Measurements from ENCODE around the gene MCRS1. TPM values are rescaled to one million over a fixed set of nuclear protein-coding genes. Genes with fewer than 3 reads are reported as not detected.

MCRS1 gene
- 65.6 and 72.5 TPM in 2 replicates for total RNA-seq

GRCh38 chr12:49567611-49568441 lies at the start of gene MCRS1:
MCRS1 (minus strand) TSS chr12:49568142; CDS start chr12:49566731, 1,411 bp downstream.

GRCh38 chr12:49605539-49605938 lies 37.6 kb upstream of the MCRS1 start, which contains the start of gene FAM186B:
FAM186B (minus strand) TSS chr12:49605639; CDS start chr12:49605477, 162 bp downstream.

GRCh38 chr12:49538510-49539403 lies 29.2 kb downstream of the MCRS1 start, which contains the start of gene KCNH3:
KCNH3 (plus strand) TSS chr12:49539030; CDS start chr12:49539417, 387 bp downstream.

Other genes starting within 250 kb of the MCRS1 start
- 26.0 and 39.2 TPM in 2 replicates for gene TROAP, start 244.9 kb downstream of the MCRS1 start, total RNA-seq
- gene C1QL4, start 231.0 kb downstream of the MCRS1 start, total RNA-seq: not detected in 2 replicates
- gene DNAJC22, start 221.3 kb downstream of the MCRS1 start, total RNA-seq: 0.20 and 0.98 TPM in 2 replicates
- gene SPATS2, start 200.7 kb downstream of the MCRS1 start, total RNA-seq: 21.4 and 27.9 TPM in 2 replicates
- gene KCNH3, start 29.1 kb downstream of the MCRS1 start, total RNA-seq: not detected in 2 replicates
- gene FAM186B, start 37.5 kb upstream of the MCRS1 start, total RNA-seq: not detected in 2 replicates
- gene PRPF40B, start 55.4 kb upstream of the MCRS1 start, total RNA-seq: 2.4 and 4.3 TPM in 2 replicates
- gene FMNL3, start 139.3 kb upstream of the MCRS1 start, total RNA-seq: 42.7 and 49.6 TPM in 2 replicates
- gene TMBIM6, start 173.4 kb upstream of the MCRS1 start, total RNA-seq: 346 and 374 TPM in 2 replicates

Data from mammary microvascular endothelial cell (primary cell).